Psoas muscle (tissue), 8 donors: ENCODE results near the gene DLX1. TPM values are rescaled to one million over a fixed set of nuclear protein-coding genes. Genes with fewer than 3 reads are reported as not detected.

Source experiments
- ATAC-seq, 4 donors: fragments of 200-7000 bp; cut with Tn5 transposase; one replicate each; pipeline ENCODE4 v1.9.1; 2020; ENCODE audit warnings: moderate library complexity in 3 of 4, mild to moderate bottlenecking in 2 of 4
- DNase-seq, 2 donors: peaks; one replicate each; pipeline ENCODE4 v3.0.0-alpha.2; 2020
- H3K27ac ChIP-seq: fragments of 200-600 bp; one replicate; pipeline ENCODE4 v1.8.0; 2022
- H3K27me3 ChIP-seq, 3 donors: fragments of 200-600 bp in 1 of 3; one replicate each; pipeline versions ENCODE4 v1.6.1 to v1.8.0; 2013 to 2022; ENCODE audit warnings: low read length in 2 of 3, mild to moderate bottlenecking in 2 of 3, moderate library complexity in 1 of 3; ENCODE audit not compliant: insufficient read depth in 3 of 3
- H3K36me3 ChIP-seq, 2 donors: fragments of 200-600 bp in 1 of 2; one replicate each; pipeline versions ENCODE4 v1.6.1 to v1.8.0; 2013 to 2022; ENCODE audit warnings: low read depth in 1 of 2, mild to moderate bottlenecking in 1 of 2, moderate library complexity in 1 of 2; ENCODE audit not compliant: insufficient read depth in 1 of 2
- H3K4me1 ChIP-seq: fragments of 200-600 bp; one replicate; pipeline ENCODE4 v1.8.0; 2022
- H3K4me3 ChIP-seq: fragments of 200-600 bp; one replicate; pipeline ENCODE4 v1.8.0; 2022; ENCODE audit warnings: mild to moderate bottlenecking
- H3K9me3 ChIP-seq: fragments of 200-600 bp; one replicate; pipeline ENCODE4 v1.8.0; 2022
- CTCF ChIP-seq: fragments of 200-600 bp; IDR thresholded peaks from one replicate; pipeline ENCODE4 v1.8.0; 2022; ENCODE audit warnings: antibody characterized with exemption
- WGBS, 3 donors: extraction: QIAGEN DNeasy Blood & Tissue Kit; methylation state at CpG; one replicate each; pipeline versions ENCODE4 v1.1.6 to v1.1.7; 2013; 5-methylcytosine and 5-hydroxymethylcytosine counted together
- intact Hi-C, 2 donors: fragments of 100-400 bp; cut with DNase I; formaldehyde crosslinking; loops; one replicate each; pipeline versions ENCODE4 v1.11.0 to v1.14.2; 2022
- polyA plus RNA-seq, 3 donors: library from polyadenylated mRNA; stranded (reverse); fragments of 200-250 nt; gene quantifications; one replicate each; pipeline ENCODE4 v1.2.3, GENCODE V29; 2013
- total RNA-seq, 4 donors: library from RNA; stranded (reverse); fragmentation: NEBNext Ultra II Directional in 2 of 4; extraction: Animal tissue kit (Norgen Biotek cat#: 25700) in 2 of 4; gene quantifications; one replicate each; pipeline versions ENCODE4 v1.2.1 to v1.2.4, GENCODE V29; 2021 to 2023
- donor health status: healthy with polysubstance abuse.
- donor health status: DM: no; HTN: no; CAD: no; lungs with moderate emphysema.
- donor health status: Bipolar disorder and iron deficiency.
- donor health status: healthy.
- donor health status: DM: yes; HTN: yes; CAD: no.
- donor health status: DM: no; HTN: no; CAD: no.
- donor health status: DM: no; HTN: no; CAD: no.
- donor health status: DM: yes; HTN: yes; CAD: no.

The DLX1 gene
- total and polyA plus RNA-seq, 7 donors: 0.03 to 0.28 (median 0.15) TPM; not detected in 2

- Histone ChIP-seq H3K27ac (no peak overlapping the region), H3K9me3 (no peaks in the 10 kb centered on the region), H3K4me3 (peak overlapping the region; percentile 69), H3K27me3 (peaks cover 0 to 100% (median 74%) of the 10 kb centered on the region in 3 donors), H3K36me3 (no peaks in the 10 kb centered on the region), H3K4me1 (peaks cover 53% of the 10 kb centered on the region)
- 4 to 7% (median 6%) methylated on average over 25 of the region's 25 CpGs for WGBS, 3 donors
- peak; percentile 71 for TF ChIP-seq CTCF
- intact Hi-C loops: loop anchor here (5.0 to 10.0 kb wide), 5 partner anchors 101 to 509 kb away; partner anchors contain the start of gene HAT1 (in 1 of the 2)
- peak; percentile 82 to 86 for DNase-seq
- ATAC-seq: peak; percentile 63 to 68 (median 64)
Observed at GRCh38 chr2:172103471-172104272, 18.4 kb downstream of the DLX1 start.

GRCh38 chr2:172105471-172106107, 20.3 kb downstream of the DLX1 start:
- ATAC-seq (no peak), DNase-seq (no peak)
- 8 to 12% (median 8%) methylated on average over 23 of the region's 23 CpGs for WGBS, 3 donors
- intact Hi-C loops: loop anchor here in 1 of 2 donors (5.0 to 10.0 kb wide), 3 partner anchors 181 to 511 kb away; partner anchors contain the start of gene HAT1
- H3K27me3 ChIP-seq: peaks cover 0 to 92% (median 65%) of the 10 kb centered on the region in 3 donors
- peaks cover 37% of the 10 kb centered on the region for H3K4me1 ChIP-seq
- H3K27ac ChIP-seq: no peak overlapping the region
- peak overlapping the region; percentile 20 for H3K4me3 ChIP-seq
- H3K36me3 ChIP-seq: no peaks in the 10 kb centered on the region
- no peak for TF ChIP-seq CTCF
- H3K9me3 ChIP-seq: no peaks in the 10 kb centered on the region

GRCh38 chr2:172106108-172106961, 21.0 kb downstream of the DLX1 start:
- WGBS, 3 donors: 3 to 6% (median 4%) methylated on average over 44 of the region's 44 CpGs
- Histone ChIP-seq H3K9me3 (no peaks in the 10 kb centered on the region), H3K27ac (no peak overlapping the region), H3K4me3 (peak overlapping the region; percentile 20), H3K4me1 (peaks cover 30% of the 10 kb centered on the region), H3K27me3 (peaks cover 0 to 84% (median 57%) of the 10 kb centered on the region in 3 donors), H3K36me3 (no peaks in the 10 kb centered on the region)
- intact Hi-C loops: loop anchor here in 1 of 2 donors (5.0 to 10.0 kb wide), 3 partner anchors 182 to 512 kb away; partner anchors contain the start of gene HAT1
- DNase-seq: peak in 1 of 2 donors; percentile 62
- TF ChIP-seq CTCF: peak; percentile 38
- peak in 3 of 4 donors; percentile 28 to 44 (median 41) for ATAC-seq

- H3K27ac ChIP-seq: no peak overlapping the region
- H3K4me3 ChIP-seq: no peak overlapping the region
- ATAC-seq: peak in 1 of 4 donors; percentile 16
- peaks cover 15% of the 10 kb centered on the region for H3K4me1 ChIP-seq
- H3K36me3 ChIP-seq: no peaks in the 10 kb centered on the region
- 16 to 20% (median 18%) methylated on average over 47 to 51 of the region's 51 CpGs for WGBS, 3 donors
- no peaks in the 10 kb centered on the region for H3K9me3 ChIP-seq
- H3K27me3 ChIP-seq: peaks cover 0 to 68% (median 44%) of the 10 kb centered on the region in 3 donors
- intact Hi-C loops: loop anchor here in 1 of 2 donors (5.0 to 10.0 kb wide), 3 partner anchors 183 to 513 kb away; partner anchors contain the start of gene HAT1
- no peak for TF ChIP-seq CTCF
- no peak for DNase-seq
Observed at GRCh38 chr2:172107690-172108586, 22.6 kb downstream of the DLX1 start.
